ENCODE results near the gene ARSK.
A peak's percentile ranks its signal among the peaks of the same experiment; 100 is the strongest.

The ARSK gene

DNA sequence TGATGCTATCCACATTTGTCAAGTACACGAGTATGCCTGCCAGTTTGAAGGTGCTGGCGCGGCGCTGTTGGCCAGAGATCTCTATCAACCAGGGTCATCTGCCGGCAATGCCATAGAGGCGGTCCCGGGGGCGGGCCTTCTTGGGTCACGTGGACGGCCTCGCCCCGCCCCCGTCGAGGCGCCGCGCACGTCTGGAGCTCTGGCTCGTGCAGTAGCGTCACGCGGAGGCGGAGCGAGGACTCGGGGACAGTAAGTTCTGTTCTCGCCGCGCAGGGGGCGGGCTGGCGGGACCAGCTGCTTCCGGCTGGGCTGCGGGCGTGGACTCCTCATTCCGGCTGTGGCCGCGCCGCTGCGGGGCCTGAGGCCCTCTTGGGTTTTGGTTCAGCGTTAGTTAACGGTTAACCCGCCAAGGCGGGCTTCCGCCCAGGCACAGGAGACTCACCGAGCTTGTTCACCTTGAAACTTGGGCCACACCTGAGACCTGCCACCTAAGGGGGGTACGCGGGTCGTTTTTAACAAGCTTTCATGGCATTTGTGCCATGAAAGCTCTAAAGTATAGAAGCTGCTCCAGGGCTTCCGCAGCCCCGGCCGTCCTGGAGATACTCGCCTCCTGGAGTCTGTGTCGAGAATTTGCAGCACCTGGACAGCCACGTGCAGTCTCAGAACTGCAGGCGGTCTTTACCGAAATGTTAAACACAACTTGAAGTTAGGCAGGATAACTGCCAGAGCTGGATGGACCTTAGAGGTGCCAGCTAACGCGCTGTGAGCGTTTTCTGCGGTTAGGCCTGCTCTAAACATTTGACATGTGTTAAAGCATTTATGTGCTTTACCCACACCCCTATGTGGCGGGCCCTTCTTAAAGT is 91.9 kb downstream of the ARSK start, which contains the start of gene RFESD:
TSS of gene RFESD (plus strand) at position 209 of the 863 bp plus-strand sequence. CDS start 5,495 bp downstream, outside the sequence.
- Mint-ChIP-seq H3K9me3 (no peaks in the 10 kb centered on the region), H3K36me3 (ENCODE audit: insufficient read depth) (peaks cover 4% of the 10 kb centered on the region), H3K4me1 (peaks cover 7% of the 10 kb centered on the region), H3K27ac (ENCODE audit: low read depth) (peak within 1 kb of the TSS; percentile 76), H3K27me3 (no peaks in the 10 kb centered on the region), H3K4me3 (peak within 1 kb of the TSS; percentile 80)
- ATAC-seq (replicated peaks; ENCODE audit: extremely low read depth, poor library complexity, severe bottlenecking) (peak; percentile 92), DNase-seq (ENCODE audit: low spot score in 2 of 2) (peak; percentile 85 to 88)

DNA sequence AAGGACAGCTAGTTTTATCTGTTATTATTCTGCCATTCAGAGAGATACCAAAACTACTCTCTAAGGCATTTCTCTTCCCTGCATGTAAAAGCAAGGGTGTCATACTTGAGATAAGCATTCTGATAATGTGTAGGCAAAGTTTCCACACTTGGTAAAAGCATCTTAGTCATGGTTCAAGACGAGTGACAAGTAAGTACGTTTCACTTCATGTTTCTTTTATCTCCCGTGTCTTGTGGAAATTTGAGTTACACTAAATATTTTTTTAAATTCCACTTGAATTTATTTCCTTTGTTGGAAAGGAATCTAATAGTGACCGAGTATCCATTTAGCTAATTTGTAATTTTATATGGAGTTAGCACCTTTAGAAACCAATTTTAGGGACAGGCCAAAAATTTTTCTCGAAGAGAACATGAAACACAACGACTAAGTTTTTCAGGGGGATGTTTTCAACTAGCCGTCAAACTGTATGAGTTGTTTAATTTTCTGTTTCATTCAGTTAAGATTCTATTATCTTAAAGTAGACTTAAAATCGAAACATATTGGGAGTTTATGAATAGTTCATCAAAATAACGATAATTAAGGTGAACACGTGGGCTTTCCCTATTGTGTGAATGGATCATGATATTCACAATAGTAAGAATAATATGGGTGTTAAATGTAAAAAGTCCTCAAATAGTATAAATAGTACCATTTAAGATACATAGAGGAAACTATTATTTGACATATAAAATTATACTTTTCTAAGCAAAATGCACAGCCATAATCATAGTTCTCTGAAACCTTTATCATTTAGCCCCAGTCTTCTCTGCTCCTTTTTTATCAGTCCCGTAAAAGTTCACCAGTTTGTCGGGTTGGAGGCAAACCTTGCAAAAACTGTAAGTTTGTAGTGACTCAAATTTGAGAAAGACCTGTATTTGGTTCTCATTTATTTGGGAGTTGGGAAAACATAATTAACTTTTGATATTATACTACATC is 93.3 kb downstream of the ARSK start:
- DNase-seq (ENCODE audit: low spot score in 2 of 2) = no peak
- H3K36me3 Mint-ChIP-seq (ENCODE audit: insufficient read depth) = peaks cover 4% of the 10 kb centered on the region
- ATAC-seq (replicated peaks; ENCODE audit: extremely low read depth, poor library complexity, severe bottlenecking) = no peak
- H3K4me1 Mint-ChIP-seq = peaks cover 7% of the 10 kb centered on the region
- no peaks in the 10 kb centered on the region for H3K27me3 Mint-ChIP-seq
- no peak overlapping the region for H3K27ac Mint-ChIP-seq (ENCODE audit: low read depth)
- H3K9me3 Mint-ChIP-seq = no peaks in the 10 kb centered on the region
- H3K4me3 Mint-ChIP-seq = peak overlapping the region; percentile 9

- Mint-ChIP-seq H3K27me3 (no peaks in the 10 kb centered on the region), H3K9me3 (no peaks in the 10 kb centered on the region), H3K4me1 (peaks cover 3% of the 10 kb centered on the region), H3K27ac (ENCODE audit: low read depth) (no peak overlapping the region), H3K36me3 (ENCODE audit: insufficient read depth) (peaks cover 4% of the 10 kb centered on the region), H3K4me3 (no peak overlapping the region)
- ATAC-seq (replicated peaks; ENCODE audit: extremely low read depth, poor library complexity, severe bottlenecking) (no peak), DNase-seq (ENCODE audit: low spot score in 2 of 2) (no peak)
These were observed 94.4 kb downstream of the ARSK start for GRCh38 chr5:95649274-95649673.

DNA sequence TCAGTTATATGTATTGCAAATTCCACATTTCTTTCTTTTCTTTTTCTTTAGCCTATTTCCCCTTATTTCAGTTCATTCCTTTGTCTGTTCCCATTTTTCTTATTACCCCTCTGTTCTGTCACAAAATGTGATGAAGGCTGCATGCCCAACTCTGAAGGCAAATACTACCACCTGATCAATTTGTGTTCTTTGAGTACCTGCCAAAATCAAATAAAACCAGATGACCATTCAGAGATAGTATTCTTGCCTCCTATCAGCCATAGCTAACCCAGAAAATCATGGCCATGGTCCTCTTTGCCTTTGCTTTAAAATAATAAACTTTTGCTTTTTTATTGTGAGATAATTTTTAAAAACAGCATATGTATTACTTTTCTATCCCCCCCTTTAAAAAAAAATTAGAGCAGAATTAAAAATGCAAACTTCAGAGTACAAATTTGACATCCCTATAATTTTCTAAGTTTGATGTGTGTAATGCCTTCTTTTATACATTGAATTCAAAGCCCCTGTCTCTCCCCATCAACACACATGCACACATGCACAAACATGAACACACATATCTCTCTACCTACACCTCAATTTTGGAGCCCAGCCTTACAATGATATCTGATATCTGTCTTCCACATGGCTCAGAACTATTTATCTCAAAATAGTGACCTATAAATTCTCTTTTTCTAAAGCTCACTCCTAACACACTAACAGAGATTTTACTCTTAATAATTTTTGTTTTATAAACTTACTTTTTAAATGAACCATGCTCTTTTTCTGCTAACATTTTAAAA is 95.1 kb downstream of the ARSK start:
- no peak for DNase-seq (ENCODE audit: low spot score in 2 of 2)
- Mint-ChIP-seq H3K36me3 (ENCODE audit: insufficient read depth) (peaks cover 4% of the 10 kb centered on the region), H3K4me3 (no peak overlapping the region), H3K27ac (ENCODE audit: low read depth) (no peak overlapping the region), H3K27me3 (no peaks in the 10 kb centered on the region), H3K9me3 (no peaks in the 10 kb centered on the region), H3K4me1 (no peaks in the 10 kb centered on the region)
- no peak for ATAC-seq (replicated peaks; ENCODE audit: extremely low read depth, poor library complexity, severe bottlenecking)

GRCh38 chr5:95652849-95653248 is 97.9 kb downstream of the ARSK start:
- Mint-ChIP-seq H3K36me3 (ENCODE audit: insufficient read depth) (peaks cover 3% of the 10 kb centered on the region), H3K27ac (ENCODE audit: low read depth) (no peak overlapping the region), H3K27me3 (no peaks in the 10 kb centered on the region), H3K4me3 (no peak overlapping the region), H3K9me3 (no peaks in the 10 kb centered on the region), H3K4me1 (no peaks in the 10 kb centered on the region)
- ATAC-seq (replicated peaks; ENCODE audit: extremely low read depth, poor library complexity, severe bottlenecking) (no peak), DNase-seq (ENCODE audit: low spot score in 2 of 2) (no peak)

GRCh38 chr5:95654196-95654595 is 99.3 kb downstream of the ARSK start:
- no peak for ATAC-seq (replicated peaks; ENCODE audit: extremely low read depth, poor library complexity, severe bottlenecking)
- Mint-ChIP-seq H3K27ac (ENCODE audit: low read depth) (no peak overlapping the region), H3K27me3 (no peaks in the 10 kb centered on the region), H3K9me3 (no peaks in the 10 kb centered on the region), H3K36me3 (ENCODE audit: insufficient read depth) (peaks cover 3% of the 10 kb centered on the region), H3K4me3 (no peak overlapping the region), H3K4me1 (no peaks in the 10 kb centered on the region)
- DNase-seq (ENCODE audit: low spot score in 2 of 2) = no peak
